Stimulated activated CD4-positive, alpha-beta T cell treated with anti-CD3 and anti-CD28 coated beads, TNF-alpha, amount 100 ng/mL, for 48 hours (primary cell): ENCODE measurements around the gene ZFX.

Experiments
- DNase-seq, 3 donors: peaks; one replicate each; pipeline ENCODE4 v3.0.0-alpha.2; 2020; ENCODE audit warnings: low read depth in 3 of 3

Gene ZFX

DNA sequence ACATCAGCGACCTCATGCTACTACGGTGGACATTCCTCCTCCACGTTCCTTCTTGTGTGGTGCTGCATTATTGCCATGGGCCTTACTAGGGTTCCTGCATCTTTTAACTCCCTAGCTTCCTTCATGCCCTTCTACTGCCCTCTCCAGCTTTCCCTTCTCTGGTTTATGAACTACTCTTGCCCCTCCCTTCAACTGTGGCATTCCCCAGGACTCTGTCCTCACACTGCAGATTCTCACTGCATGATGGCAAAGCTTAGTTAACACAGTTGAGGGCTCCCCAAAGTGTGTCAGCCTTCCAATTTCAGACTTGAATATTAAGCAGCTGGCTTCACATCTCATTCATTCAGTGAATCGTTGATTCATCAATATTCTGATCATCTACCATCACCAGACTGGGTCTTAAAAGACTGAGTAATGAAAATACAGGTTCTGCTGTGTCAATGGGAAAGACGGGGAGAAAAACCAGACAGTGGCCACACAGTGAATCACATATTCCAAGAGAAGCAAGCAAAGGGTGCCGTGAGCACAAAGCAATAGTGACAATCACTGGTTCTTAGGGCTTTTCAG lies 53.0 kb downstream of the ZFX start:
- DNase-seq, result no peak

DNA sequence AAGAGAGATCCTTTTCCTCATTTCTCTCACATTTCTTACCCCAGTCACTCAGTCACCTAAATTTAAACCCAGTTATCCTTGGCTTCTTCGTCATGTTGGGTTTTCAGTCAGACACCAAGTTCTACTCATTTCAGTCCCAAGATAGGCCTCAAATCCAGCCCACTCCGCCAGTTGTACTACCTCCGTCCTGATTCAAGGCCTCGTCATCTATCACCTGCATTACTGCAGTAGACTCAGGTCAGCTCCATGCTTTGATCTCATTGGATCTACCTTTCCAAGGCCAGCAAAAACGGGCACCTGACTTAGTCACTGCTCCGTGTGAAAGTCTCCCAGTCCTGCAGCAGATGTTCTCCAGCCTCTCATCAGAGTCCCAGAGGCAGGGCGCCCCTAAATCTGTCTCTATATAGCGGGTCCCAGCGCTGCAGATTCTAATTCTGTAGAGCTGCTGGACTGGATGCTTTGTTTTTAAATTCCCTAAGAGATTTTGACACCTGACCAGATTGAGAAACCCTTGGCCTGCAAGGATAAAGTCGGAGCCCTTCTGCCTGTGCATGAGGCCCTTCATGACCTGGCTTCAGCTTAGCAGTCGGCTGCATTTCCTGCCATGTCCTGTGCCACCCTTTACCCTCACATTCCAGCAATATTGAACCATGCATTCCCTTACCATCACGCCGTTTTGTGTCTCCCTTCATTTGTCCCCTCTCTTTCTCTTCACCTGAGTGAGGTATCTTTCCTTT lies 53.7 kb downstream of the ZFX start:
- peak in 2 of 3 donors; percentile 7 to 8 for DNase-seq

GRCh38 chrX:24204331-24204730 lies 54.8 kb downstream of the ZFX start:
- DNase-seq, result no peak

- DNase-seq, result no peak
Measured at GRCh38 chrX:24204958-24205357, 55.4 kb downstream of the ZFX start.

GRCh38 chrX:24207826-24208225 lies 58.3 kb downstream of the ZFX start:
- no peak for DNase-seq

GRCh38 chrX:24208496-24209240 lies 59.1 kb downstream of the ZFX start:
- no peak for DNase-seq

- no peak for DNase-seq
Measured at GRCh38 chrX:24210190-24210589, 60.7 kb downstream of the ZFX start.

- DNase-seq, result no peak
Measured at GRCh38 chrX:24214568-24214967, 65.0 kb downstream of the ZFX start.

GRCh38 chrX:24215272-24215671 lies 65.7 kb downstream of the ZFX start:
- DNase-seq, result no peak

- no peak for DNase-seq
Measured at GRCh38 chrX:24216037-24216436, 66.5 kb downstream of the ZFX start.

- no peak for DNase-seq
Measured at GRCh38 chrX:24216827-24217226, 67.3 kb downstream of the ZFX start.

DNA sequence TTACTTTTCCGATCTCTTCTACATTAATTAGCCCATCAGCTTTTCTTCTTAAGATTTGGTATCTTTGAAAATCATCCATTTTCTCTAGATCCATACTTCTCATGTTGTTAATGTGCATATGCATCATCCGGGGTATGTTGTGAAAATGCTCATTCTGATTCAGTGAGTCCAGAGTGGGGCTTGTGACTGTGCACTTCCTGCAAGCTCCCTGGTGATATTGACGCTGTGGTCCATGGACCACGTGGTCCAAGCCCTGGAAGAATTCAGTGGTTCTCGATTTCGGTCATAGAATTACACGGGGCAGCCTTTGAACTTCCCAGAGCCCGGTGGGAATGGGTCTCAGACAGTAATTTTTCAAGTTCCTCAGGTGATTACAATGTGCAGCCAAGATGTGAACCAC lies 69.8 kb downstream of the ZFX start:
- no peak for DNase-seq

DNA sequence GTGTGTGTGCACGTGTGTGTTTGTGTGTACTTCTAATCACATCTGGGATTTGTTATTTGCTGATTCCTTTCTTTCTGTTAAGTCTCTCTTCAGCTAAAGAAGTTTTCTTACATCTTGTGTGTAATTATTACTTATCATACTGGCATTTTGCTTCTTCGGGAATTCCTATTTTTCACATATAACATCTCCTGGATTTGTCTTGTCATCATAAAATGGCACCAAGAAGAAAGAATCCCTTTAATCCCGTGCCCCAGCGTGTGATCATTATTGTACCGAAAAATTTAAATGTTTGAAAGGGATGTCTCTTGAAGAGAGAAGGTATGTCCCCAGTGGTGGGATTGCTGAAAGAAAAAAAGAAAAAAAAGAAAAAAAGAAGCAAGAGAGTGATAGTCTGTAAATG lies 72.3 kb downstream of the ZFX start:
- no peak for DNase-seq

- DNase-seq, result no peak
Measured at GRCh38 chrX:24225265-24225664, 75.7 kb downstream of the ZFX start.

- no peak for DNase-seq
Measured at GRCh38 chrX:24226176-24226575, 76.6 kb downstream of the ZFX start.

- no peak for DNase-seq
Measured at GRCh38 chrX:24228596-24228995, 79.1 kb downstream of the ZFX start.

- DNase-seq, result no peak
Measured at GRCh38 chrX:24229400-24229879, 79.9 kb downstream of the ZFX start.

GRCh38 chrX:24229976-24230375 lies 80.4 kb downstream of the ZFX start:
- no peak for DNase-seq

DNA sequence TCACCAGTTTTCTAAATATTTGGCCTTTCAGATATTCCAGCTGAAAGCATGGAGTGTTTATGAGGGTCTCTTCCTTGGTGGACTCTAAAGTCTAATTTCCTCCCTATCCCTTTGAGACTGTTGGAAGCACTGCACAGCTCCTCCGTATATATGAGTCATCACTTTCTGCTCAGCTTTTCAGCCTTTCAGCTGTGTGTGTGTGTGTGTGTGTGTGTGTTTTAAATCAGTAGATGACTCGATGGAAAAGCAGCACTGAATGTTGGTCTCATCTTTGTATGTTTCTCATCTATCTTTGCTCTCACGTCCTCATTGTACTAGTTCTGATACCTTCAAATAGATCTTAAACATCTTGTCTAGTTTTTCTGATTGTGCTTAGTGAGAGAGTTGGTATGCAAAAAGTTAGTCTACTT lies 81.6 kb downstream of the ZFX start:
- DNase-seq, result no peak

GRCh38 chrX:24231641-24232179 lies 82.2 kb downstream of the ZFX start:
- no peak for DNase-seq

DNA sequence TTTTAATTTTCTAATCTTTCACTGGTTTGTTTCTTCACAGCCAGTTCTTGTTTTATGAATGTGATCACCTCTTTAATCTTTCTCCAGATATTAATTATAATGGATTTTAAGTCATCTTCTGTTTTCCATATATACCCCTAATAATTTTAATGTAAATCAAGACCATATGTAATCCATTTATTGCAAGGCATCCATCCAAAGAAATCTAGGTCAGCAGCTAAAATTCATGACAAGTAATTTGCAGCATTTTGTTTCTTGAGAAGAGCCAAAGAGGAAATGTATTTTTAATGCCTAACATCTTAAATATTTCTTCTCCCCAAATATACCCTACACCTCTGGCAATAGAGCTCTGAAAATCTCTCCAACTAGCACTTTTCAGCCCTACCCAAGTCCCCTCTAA lies 83.3 kb downstream of the ZFX start:
- no peak for DNase-seq

DNA sequence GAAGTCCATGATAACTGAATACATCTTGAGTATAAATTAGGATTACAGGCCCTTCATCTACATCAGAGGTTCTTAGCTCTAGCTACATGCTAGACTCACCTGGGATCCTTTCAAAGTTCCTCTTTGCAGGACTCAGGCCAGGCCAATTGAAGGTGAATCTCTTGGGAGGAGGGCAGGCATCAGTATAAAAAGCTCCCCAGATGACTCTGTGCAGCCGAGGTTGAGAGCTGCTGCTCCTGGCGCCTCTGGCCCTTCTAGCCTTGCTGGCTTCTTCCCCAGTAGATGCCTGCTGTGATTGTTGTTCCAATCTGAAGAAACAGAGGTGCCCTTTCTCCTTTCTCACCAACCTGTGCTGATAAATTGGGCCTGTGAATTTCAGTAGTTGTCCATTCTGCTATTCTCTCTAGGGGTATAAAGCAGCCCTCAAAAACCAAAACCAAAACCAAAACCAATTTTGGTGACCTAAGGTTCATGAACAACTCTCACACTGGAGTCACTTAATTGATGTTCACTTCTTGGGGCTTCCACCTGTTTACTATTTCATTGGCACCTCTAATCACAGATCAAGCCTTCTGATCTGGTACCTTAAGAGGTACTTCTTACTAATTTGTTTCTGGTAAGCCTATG lies 85.7 kb downstream of the ZFX start:
- DNase-seq, result no peak
